ENCODE data around the gene PDZRN3. TPM values are rescaled to one million over a fixed set of nuclear protein-coding genes. Genes with fewer than 3 reads are reported as not detected.

The PDZRN3 gene
- total RNA-seq, 1 experiment from 2014 or later = 19.2 TPM

DNA sequence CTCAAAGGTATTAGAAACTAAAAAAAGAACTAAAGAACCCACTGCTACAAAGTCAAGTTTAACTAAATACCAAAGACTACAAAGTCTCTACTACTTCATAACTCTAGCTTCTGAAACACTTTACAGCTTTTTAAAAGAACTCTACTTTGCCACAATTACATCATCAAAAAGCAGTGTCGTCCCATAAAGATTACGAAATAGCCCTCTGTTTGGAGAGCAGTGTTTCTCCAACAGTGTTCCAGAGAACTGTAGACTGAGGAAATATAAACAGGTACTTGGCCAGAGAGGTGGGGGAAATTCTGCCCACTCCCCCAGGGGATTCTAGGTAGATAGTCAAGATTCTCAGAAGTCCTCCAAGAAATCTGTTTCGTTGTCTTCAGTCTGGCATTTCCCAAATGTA lies 225.6 kb downstream of the PDZRN3 start:
- H3K27me3 ChIP-seq = no peaks in the 10 kb centered on the region
- no peaks in the 10 kb centered on the region; the same call in 1 of the 2 replicates for H3K36me3 ChIP-seq
- H3K4me3 ChIP-seq = no peak overlapping the region
- H3K9me3 ChIP-seq = no peaks in the 10 kb centered on the region
- no peak for DNase-seq

GRCh38 chr3:73398084-73398483 lies 226.7 kb downstream of the PDZRN3 start:
- no peaks in the 10 kb centered on the region for H3K9me3 ChIP-seq
- no peaks in the 10 kb centered on the region for H3K36me3 ChIP-seq
- H3K27me3 ChIP-seq = no peaks in the 10 kb centered on the region
- no peak overlapping the region for H3K4me3 ChIP-seq
- DNase-seq = no peak

- Histone ChIP-seq H3K27me3 (no peaks in the 10 kb centered on the region), H3K9me3 (no peaks in the 10 kb centered on the region), H3K36me3 (0 out of 2 replicates have a peak, but pooled peaks cover 4% of the 10 kb centered on the region), H3K4me3 (no peak overlapping the region)
- DNase-seq = no peak
These were observed 230.5 kb downstream of the PDZRN3 start for GRCh38 chr3:73394240-73394639.

DNA sequence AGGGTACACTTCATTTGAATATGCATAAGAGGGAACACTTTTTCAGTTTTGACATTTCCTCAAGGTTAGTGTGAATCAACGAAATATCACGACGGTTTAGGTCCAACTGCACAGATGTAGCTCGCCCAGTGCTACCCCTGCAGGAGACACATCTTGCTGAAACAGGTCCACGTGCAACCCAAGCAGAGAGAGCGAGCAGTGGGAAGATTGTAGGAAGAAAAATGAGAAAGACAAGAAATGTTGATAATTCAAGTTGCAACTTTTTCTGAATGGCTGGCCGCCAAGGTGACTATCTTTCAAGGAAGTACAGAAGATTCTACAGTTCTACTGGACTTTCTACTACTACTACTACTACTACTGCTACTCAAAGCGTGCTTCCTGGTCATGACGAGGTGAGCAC lies 231.7 kb downstream of the PDZRN3 start:
- no peaks in the 10 kb centered on the region for H3K9me3 ChIP-seq

GRCh38 chr3:73391984-73392383 lies 232.8 kb downstream of the PDZRN3 start:
- no peaks in the 10 kb centered on the region for H3K9me3 ChIP-seq
- no peak for DNase-seq
- no peak overlapping the region for H3K4me3 ChIP-seq
- H3K27me3 ChIP-seq = no peaks in the 10 kb centered on the region
- 0 out of 2 replicates have a peak, but pooled peaks cover 4% of the 10 kb centered on the region for H3K36me3 ChIP-seq

More for the DNA sequence above, 231.7 kb downstream of the PDZRN3 start:
- Histone ChIP-seq H3K36me3 (0 out of 2 replicates have a peak, but pooled peaks cover 4% of the 10 kb centered on the region), H3K27me3 (no peaks in the 10 kb centered on the region), H3K4me3 (no peak overlapping the region)
- DNase-seq = no peak

DNA sequence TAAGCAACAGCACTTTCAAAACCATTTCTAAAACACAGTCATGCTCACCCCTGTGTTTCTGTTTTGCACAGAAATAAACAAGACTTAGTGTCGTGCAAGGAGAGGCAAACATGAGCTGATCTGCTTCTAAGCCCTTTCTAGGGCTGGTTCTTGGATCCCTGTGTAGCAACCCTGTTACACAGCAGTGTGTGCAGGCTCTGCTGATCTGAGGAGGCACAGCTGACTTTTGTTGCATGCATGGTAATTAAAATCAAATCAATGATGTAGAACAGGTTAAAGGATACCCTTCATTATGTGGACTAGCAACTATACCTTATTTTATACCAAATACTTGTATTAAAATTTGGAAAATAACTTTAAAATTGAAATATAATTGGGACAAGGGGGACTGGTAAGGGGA lies 234.8 kb downstream of the PDZRN3 start:
- no peaks in the 10 kb centered on the region for H3K27me3 ChIP-seq
- no peaks in the 10 kb centered on the region for H3K9me3 ChIP-seq
- 0 out of 2 replicates have a peak, but pooled peaks cover 4% of the 10 kb centered on the region for H3K36me3 ChIP-seq
- DNase-seq = no peak
- no peak overlapping the region for H3K4me3 ChIP-seq

DNA sequence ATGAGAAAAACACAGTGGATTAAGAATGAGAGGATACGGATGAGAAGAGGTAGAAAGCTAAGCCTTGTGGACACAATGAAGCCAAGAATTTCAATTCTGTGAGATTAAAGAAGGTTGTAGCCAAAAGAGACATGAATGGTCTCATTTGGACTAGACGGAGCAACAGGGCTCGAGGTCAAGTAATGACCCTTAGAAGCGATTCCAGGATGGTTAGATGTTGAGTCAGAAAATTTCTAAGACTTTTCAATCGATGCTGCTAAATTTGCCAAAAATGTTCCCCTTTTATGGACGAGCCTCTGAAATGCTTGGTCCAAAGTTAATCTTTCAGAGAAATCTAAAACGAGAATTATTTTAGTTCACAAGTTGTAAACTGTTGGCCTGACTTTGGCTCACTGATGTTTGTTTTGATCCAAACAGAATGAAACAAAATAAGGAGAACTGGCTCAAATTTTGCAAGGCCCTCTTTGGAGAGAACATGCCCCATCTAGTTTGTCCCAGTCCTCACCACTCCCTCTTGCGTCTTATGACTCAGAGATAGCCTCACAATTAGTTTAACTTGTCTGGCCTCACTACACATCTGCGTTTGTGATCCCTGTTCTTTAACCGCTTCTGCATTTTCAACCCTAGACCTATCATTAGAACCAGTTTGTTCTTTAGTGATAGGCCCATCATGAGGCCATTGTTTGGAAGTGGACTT lies 235.5 kb downstream of the PDZRN3 start:
- no peak for DNase-seq
- 0 out of 2 replicates have a peak, but pooled peaks cover 4% of the 10 kb centered on the region for H3K36me3 ChIP-seq
- H3K27me3 ChIP-seq = no peaks in the 10 kb centered on the region
- H3K9me3 ChIP-seq = no peaks in the 10 kb centered on the region
- H3K4me3 ChIP-seq = no peak overlapping the region

DNA sequence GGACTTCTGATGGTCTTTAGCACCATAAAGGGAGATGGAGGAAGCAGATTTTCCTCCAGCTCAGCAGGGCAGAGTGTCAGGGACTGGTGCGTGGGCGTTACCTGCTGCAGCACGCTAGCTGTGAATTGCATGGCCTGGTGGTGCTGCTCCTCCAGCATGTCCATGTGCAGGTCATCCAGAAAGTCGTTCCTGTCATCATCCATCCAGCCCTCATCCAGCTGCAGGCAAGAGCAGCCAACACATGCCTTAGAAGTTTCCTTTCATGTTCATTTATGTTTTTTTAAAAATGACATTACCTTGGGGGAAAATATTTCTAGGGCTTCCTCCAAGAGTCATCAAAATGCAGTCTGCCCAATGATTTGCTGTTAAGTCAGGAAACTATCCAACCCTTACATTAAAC lies 239.2 kb downstream of the PDZRN3 start:
- no peaks in the 10 kb centered on the region for H3K27me3 ChIP-seq
- no peak for DNase-seq
- H3K4me3 ChIP-seq = no peak overlapping the region
- H3K36me3 ChIP-seq = peaks cover 10% of the 10 kb centered on the region; the same call in 1 of the 2 replicates
- H3K9me3 ChIP-seq = no peaks in the 10 kb centered on the region

DNA sequence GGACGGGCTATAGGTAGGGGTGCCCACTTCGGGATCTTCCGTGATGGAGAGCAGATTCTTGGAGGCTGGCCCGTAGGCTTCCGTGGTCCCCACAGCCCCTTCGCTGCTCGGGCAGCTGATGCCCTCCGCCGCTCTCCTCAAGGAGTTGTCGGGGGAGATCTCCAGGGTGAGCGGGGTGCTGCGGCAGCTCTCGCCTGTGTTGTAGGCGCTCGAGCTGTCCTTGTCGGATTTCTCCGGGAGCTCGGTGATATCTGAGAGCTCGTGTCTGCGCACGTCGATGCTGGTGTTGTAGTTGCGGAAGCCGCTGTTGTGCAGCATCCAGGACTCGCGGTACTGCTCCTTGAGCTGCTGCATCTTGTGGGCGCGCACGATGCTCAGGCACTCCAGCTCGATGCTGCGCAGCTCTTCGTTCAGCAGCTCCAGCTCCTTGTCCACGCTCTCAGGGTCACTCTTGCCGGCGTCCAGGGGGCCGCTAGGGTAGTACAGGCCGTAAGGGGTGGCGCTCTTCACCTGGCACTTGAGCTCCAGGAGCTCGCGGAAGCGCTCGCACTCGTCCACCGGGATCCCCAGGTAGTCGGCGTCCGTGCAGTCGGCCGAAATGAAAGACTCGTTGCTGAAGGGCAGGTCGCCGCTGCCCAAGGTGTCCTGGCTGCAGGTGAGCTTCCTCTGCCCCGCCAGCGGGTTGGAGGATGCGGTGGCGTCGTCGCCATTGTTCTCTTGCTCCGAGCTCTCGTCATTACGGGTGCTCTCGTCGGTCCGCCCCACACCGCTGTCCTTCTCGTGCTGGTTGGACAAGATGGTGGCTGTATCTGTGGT lies 240.4 kb downstream of the PDZRN3 start:
- Histone ChIP-seq H3K27me3 (no peaks in the 10 kb centered on the region), H3K36me3 (peaks cover 7% of the 10 kb centered on the region; the same call in 1 of the 2 replicates), H3K4me3 (no peak overlapping the region), H3K9me3 (no peaks in the 10 kb centered on the region)
- DNase-seq = no peak

DNA sequence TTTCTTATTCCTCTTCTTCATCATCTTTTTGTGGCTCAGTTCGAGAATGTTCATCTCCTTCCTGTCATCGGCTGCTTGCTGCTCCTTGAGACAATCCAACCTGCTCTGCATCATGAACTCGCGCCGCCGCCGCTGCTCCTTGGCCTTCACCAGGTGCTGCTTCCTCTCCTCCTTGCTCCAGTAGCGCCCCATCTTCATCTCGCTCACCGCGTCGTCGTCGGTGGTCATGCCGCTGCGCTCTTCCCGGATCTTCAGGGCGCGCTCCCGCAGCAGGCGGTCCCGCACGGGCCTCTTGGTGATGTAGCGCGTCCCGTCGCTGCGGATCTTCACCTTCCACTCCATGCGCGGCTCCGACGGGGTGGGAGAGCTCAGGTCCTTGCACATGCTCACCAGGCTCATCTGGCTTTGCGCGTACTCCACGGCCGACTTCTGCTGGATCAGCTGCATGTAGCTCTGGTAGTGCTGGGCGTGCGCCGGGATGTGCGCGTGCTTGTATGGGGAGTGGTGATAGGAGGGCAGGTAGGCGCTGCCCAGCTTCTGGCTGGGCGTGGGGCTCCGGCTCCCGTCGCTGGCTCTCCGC lies 241.2 kb downstream of the PDZRN3 start:
- Histone ChIP-seq H3K4me3 (no peak overlapping the region), H3K36me3 (peaks cover 6% of the 10 kb centered on the region; the same call in 1 of the 2 replicates)
- no peak for DNase-seq

GRCh38 chr3:73381551-73381950 lies 243.2 kb downstream of the PDZRN3 start:
- no peak for DNase-seq
- Histone ChIP-seq H3K27me3 (no peaks in the 10 kb centered on the region), H3K9me3 (no peaks in the 10 kb centered on the region), H3K36me3 (peaks cover 6% of the 10 kb centered on the region; the same call in 1 of the 2 replicates), H3K4me3 (no peak overlapping the region)

More for the DNA sequence above, 241.2 kb downstream of the PDZRN3 start:
- Histone ChIP-seq H3K9me3 (no peaks in the 10 kb centered on the region), H3K27me3 (no peaks in the 10 kb centered on the region)

DNA sequence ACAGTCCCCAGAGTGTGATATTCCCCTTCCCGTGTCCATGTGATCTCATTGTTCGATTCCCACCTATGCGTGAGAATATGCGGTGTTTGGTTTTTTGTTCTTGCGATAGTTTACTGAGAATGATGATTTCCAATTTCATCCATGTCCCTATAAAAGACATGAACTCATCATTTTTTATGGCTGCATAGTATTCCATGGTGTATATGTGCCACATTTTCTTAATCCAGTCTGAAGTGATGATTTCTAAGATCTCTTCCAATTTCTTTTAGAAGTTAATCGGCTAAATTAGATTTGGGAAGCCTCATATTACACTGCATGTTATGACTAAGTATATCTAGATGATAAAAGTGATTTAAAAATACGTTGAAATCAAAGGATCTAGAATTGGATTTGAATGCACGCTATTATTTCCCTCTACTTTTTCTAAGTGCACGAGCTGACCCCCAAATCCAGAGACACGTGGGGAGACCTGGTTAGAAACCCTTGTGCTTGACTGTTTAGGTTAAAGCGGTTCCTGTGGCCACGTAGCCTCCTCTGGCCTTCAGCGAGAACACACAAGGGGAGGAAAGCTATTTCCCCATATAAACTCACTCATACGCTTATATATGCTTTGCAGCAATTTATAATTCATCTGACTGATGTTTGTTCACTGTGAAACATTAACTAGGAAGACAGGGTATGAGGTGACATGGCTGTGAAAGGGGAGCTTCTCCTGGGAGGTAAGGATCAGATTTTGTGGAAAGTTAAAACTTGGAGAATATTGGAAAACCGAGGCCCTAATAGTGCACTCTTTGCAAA lies 243.8 kb downstream of the PDZRN3 start:
- no peak for DNase-seq
- Histone ChIP-seq H3K27me3 (no peaks in the 10 kb centered on the region), H3K9me3 (no peaks in the 10 kb centered on the region), H3K4me3 (no peak overlapping the region), H3K36me3 (peaks cover 6% of the 10 kb centered on the region; the same call in 1 of the 2 replicates)

- peaks cover 6% of the 10 kb centered on the region; the same call in 1 of the 2 replicates for H3K36me3 ChIP-seq
- H3K4me3 ChIP-seq = no peak overlapping the region
- no peaks in the 10 kb centered on the region for H3K27me3 ChIP-seq
- no peak for DNase-seq
- H3K9me3 ChIP-seq = no peaks in the 10 kb centered on the region
These were observed 245.3 kb downstream of the PDZRN3 start for GRCh38 chr3:73379465-73379864.

DNA sequence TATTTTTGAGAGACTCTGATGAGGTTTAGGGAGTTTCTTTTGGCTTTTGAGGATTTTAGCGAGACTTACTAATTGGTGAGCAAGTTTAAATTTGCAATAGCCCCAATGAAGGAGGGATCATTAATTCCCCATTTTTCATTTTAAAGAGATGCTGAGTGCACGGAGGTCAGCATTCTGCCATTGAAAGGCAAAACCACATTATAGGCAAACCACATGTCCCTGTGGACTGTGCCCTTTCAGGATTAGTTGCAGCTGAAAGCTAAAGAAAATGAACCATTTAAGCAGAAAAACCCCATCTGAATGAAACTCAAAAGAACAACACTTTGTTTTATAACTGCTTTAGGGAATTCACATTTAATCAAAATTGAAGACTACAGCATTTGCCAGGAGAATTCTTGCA lies 246.5 kb downstream of the PDZRN3 start:
- H3K4me3 ChIP-seq = no peak overlapping the region
- no peaks in the 10 kb centered on the region for H3K9me3 ChIP-seq
- DNase-seq = no peak
- H3K36me3 ChIP-seq = peaks cover 6% of the 10 kb centered on the region; the same call in 1 of the 2 replicates
- no peaks in the 10 kb centered on the region for H3K27me3 ChIP-seq

DNA sequence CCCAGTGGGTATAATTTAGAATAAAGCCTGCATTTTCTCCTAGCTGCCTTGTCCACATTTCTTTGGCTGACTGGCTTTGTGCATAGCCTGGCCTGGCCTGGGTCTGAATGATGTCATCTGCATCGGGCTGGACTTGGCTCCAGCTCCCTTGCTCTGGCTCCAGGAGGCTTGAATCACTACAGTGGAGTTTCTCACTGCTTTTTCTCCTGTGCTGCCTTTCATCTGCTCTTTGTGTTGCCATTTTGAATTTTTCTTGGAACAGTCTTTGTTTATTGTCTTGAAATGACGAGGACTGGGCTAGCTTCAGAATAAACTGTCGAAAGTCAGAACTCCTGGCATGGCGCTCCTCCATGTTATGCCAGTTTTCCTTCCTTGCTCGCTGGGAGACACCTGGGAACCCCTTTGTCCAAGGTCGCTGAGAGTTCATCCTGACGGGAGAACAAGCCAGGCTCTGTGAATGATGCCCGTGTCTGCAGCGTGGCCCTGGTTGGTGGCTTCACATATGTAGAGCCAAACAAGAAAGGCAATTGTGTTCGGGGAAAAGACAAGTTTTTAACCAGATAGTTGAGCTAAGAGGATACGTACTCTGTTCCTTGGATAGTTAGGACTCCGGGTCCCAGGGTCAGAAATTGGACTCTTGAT lies 258.9 kb downstream of the PDZRN3 start:
- peak; percentile 88 for DNase-seq
- H3K27me3 ChIP-seq = no peaks in the 10 kb centered on the region
- H3K36me3 ChIP-seq = no peaks in the 10 kb centered on the region
- no peaks in the 10 kb centered on the region for H3K9me3 ChIP-seq
- H3K4me3 ChIP-seq = no peak overlapping the region

- Histone ChIP-seq H3K9me3 (no peaks in the 10 kb centered on the region), H3K27me3 (no peaks in the 10 kb centered on the region), H3K4me3 (no peak overlapping the region), H3K36me3 (no peaks in the 10 kb centered on the region)
- DNase-seq = peak; percentile 20
These were observed 260.2 kb downstream of the PDZRN3 start for GRCh38 chr3:73364517-73364916.
